ENCODE measurements around the gene NUAK1.

NUAK1 gene

GRCh38 chr12:106027911-106028310 lies 110.8 kb downstream of the NUAK1 start:
- no peak overlapping the region for H3K4me3 ChIP-seq (ENCODE audit: low read depth, low read length)
- in situ Hi-C loops (cut with HindIII; ENCODE audit: low sequenced_read_pairs): no loop called here
- TF ChIP-seq, protein P1, sequence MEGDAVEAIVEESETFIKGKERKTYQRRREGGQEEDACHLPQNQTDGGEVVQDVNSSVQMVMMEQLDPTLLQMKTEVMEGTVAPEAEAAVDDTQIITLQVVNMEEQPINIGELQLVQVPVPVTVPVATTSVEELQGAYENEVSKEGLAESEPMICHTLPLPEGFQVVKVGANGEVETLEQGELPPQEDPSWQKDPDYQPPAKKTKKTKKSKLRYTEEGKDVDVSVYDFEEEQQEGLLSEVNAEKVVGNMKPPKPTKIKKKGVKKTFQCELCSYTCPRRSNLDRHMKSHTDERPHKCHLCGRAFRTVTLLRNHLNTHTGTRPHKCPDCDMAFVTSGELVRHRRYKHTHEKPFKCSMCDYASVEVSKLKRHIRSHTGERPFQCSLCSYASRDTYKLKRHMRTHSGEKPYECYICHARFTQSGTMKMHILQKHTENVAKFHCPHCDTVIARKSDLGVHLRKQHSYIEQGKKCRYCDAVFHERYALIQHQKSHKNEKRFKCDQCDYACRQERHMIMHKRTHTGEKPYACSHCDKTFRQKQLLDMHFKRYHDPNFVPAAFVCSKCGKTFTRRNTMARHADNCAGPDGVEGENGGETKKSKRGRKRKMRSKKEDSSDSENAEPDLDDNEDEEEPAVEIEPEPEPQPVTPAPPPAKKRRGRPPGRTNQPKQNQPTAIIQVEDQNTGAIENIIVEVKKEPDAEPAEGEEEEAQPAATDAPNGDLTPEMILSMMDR (IDR thresholded peaks at IDR 0.05; ENCODE audit: low read depth, low read length): no peak
- no peak for DNase-seq (ENCODE audit: low read depth, low spot score)

DNA sequence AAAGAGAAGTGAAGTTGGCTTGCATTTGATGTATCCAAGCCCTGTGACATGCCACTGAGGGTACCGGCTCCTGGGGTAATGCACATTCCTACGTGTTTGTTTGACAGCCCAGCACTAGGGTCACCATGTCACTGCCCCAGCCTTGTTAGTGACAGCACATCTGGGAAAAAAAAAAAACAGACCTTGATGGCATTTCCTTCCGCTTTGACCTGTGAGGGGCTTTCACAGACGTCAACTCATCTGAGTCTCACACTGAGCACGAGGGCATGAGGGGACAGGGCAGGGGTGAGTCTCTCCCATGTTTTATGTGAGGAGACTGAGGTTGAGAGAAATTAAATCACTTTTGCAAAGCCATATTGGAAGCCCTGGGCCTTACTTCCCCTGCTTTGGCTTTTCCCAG lies 111.5 kb downstream of the NUAK1 start:
- in situ Hi-C loops (cut with HindIII; ENCODE audit: low sequenced_read_pairs): no loop called here
- TF ChIP-seq, protein P1 (IDR thresholded peaks at IDR 0.05; ENCODE audit: low read depth, low read length): no peak
- DNase-seq (ENCODE audit: low read depth, low spot score): no peak
- H3K4me3 ChIP-seq (ENCODE audit: low read depth, low read length): no peak overlapping the region

DNA sequence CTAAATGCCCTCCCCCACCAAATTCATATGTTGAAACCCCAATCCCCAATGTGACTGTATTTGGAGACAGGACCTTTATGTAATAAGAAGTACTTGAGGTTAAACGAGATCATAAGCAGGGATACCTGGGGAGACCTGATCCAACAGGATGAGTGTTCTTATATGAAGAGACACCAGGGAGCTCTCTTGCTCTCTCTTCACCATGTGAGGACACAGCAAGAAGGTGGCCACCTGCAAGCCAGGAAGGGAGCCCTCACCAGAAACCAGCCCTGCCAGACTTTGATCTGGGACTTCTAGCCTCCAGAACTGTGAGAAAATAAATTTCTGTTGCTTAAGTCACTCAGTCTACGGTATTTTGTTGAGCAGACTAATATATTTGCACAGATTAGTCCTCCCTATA lies 113.6 kb downstream of the NUAK1 start:
- DNase-seq (ENCODE audit: low read depth, low spot score): no peak
- in situ Hi-C loops (cut with HindIII; ENCODE audit: low sequenced_read_pairs): no loop called here
- no peak overlapping the region for H3K4me3 ChIP-seq (ENCODE audit: low read depth, low read length)
- TF ChIP-seq, protein P1 (IDR thresholded peaks at IDR 0.05; ENCODE audit: low read depth, low read length): no peak

DNA sequence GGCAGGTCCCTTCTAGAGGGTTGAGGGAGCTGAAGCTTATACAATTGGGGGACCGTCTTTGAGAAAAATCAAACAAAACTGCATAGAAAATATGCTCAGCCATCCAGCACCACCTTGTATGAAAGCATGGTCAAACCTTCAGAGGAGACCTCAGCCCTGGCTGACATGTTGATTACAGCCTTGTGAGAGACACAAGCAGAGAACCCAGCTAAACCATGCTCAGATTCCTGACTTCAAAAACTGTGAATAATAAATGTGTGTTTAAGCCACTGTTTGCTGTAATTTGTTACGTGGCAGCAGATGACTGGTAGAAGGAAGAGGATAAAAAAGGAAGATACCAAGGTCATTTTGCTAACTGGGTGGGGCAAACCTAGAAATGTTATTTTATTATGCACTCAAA lies 115.7 kb downstream of the NUAK1 start:
- TF ChIP-seq, protein P1 (IDR thresholded peaks at IDR 0.05; ENCODE audit: low read depth, low read length): no peak
- DNase-seq (ENCODE audit: low read depth, low spot score): no peak
- H3K4me3 ChIP-seq (ENCODE audit: low read depth, low read length): no peak overlapping the region
- in situ Hi-C loops (cut with HindIII; ENCODE audit: low sequenced_read_pairs): no loop called here

GRCh38 chr12:106022568-106023012 lies 116.2 kb downstream of the NUAK1 start:
- H3K4me3 ChIP-seq (ENCODE audit: low read depth, low read length): no peak overlapping the region
- in situ Hi-C loops (cut with HindIII; ENCODE audit: low sequenced_read_pairs): no loop called here
- TF ChIP-seq, protein P1 (IDR thresholded peaks at IDR 0.05; ENCODE audit: low read depth, low read length): no peak
- DNase-seq (ENCODE audit: low read depth, low spot score): no peak

DNA sequence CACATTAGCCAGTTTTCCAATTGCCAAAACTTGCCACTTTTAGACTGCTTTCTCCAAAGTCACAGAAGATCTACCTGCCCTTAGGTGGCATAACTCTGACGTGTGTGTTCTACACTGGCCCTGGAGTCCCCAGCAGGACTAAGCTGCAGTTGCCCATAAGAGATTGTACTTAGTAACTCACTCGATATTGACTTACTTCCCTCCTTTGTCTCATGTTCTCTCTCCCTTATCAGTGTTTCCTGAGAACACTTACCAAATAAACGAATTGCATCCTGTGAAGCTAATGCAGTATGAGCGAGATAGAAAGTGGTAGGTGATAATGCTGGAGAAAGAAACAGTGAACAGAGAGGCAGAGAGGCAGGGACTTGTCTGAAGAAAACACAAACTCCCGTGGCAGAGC lies 117.2 kb downstream of the NUAK1 start:
- in situ Hi-C loops (cut with HindIII; ENCODE audit: low sequenced_read_pairs): no loop called here
- no peak overlapping the region for H3K4me3 ChIP-seq (ENCODE audit: low read depth, low read length)

More for the DNA sequence above, 117.2 kb downstream of the NUAK1 start:
- TF ChIP-seq, protein P1 (IDR thresholded peaks at IDR 0.05; ENCODE audit: low read depth, low read length): no peak
- no peak for DNase-seq (ENCODE audit: low read depth, low spot score)
